GM19239 (cell line): ENCODE data around the gene CASS4.
"Not testable (repeated sequence)": the region's sequence is repeated elsewhere in the genome, so short reads cannot be mapped to it uniquely, and the experiment has no call there.

ENCODE experiments used
- DNase-seq: peaks from one replicate; pipeline ENCODE4 v3.0.0; 2011; ENCODE audit warnings: low spot score; ENCODE audit not compliant: insufficient read length
- FAIRE-seq: peaks from 2 replicates; lab custom pipeline; 2011; peaks lifted over from hg19 to GRCh38; lab: Jason Lieb, UNC

Gene CASS4, protein sequence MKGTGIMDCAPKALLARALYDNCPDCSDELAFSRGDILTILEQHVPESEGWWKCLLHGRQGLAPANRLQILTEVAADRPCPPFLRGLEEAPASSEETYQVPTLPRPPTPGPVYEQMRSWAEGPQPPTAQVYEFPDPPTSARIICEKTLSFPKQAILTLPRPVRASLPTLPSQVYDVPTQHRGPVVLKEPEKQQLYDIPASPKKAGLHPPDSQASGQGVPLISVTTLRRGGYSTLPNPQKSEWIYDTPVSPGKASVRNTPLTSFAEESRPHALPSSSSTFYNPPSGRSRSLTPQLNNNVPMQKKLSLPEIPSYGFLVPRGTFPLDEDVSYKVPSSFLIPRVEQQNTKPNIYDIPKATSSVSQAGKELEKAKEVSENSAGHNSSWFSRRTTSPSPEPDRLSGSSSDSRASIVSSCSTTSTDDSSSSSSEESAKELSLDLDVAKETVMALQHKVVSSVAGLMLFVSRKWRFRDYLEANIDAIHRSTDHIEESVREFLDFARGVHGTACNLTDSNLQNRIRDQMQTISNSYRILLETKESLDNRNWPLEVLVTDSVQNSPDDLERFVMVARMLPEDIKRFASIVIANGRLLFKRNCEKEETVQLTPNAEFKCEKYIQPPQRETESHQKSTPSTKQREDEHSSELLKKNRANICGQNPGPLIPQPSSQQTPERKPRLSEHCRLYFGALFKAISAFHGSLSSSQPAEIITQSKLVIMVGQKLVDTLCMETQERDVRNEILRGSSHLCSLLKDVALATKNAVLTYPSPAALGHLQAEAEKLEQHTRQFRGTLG

DNA sequence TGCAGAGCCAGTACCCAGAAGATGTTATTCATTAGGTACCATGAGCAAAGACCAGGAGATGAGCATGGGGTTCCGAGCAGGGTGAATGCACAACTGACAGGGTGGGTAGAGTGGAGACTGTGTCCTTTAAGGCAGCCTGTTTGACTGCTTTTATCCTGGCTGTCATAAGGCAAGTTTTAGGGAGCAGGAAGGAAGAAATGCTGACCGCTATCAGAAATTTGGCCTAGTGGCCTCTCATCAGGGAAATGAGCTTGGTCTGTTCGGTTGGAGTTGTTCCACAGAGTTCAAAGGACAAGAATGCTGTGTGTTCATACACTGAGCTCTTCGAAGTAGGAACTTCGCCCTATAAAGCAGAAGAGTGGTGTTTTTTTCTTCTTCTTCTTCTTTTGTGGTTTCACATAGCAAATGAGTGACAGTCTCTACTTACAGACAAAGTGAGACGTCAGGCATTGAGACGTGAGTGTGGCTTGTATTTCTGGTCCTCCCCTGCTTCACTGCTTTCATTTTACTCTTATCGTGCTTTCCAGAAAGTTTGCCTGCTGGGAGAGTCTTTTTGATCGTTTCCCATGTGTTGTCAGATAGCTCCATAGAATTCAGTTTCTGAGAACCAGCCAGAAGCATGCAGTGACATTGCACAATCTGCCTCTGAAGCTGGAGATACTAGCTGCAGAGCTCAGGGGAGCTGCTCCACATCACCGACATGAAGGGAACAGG lies at the start of gene CASS4:
Gene CASS4, plus strand, starts transcription at position 502 of the 714 bp plus-strand sequence. Its CDS starts 199 bp downstream, at position 701.
- DNase-seq (no peak), FAIRE-seq (no peak)

DNA sequence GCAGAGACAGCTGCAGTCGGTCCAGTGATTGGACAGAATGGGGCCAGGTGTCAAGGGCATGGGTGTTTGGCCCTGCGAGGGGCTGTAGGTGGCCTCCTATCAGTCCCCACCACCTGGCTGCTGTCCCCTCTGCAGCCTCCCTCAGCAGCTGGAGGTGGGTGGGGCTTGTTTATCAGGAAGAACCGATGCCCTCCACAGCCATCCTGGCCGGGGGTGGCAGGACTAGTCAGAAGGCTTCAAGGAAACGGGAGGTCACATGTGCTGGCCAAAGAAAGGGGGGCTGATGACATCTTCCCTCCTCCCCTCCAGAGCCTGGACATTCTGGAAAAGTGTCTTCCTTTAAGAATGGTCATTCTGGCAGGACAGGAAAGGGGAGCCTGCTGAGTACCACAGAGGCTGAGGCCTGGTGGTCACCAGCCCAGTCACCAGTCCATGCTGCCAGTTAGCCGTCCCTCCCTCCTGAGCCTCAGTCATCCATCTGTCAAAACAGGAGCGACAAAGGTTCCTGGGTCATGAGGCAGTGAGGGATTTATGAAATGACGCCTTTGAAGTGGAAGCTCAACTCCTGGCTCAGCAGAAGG lies 49.1 kb upstream of the CASS4 start:
- DNase-seq (no peak), FAIRE-seq (no peak)

DNA sequence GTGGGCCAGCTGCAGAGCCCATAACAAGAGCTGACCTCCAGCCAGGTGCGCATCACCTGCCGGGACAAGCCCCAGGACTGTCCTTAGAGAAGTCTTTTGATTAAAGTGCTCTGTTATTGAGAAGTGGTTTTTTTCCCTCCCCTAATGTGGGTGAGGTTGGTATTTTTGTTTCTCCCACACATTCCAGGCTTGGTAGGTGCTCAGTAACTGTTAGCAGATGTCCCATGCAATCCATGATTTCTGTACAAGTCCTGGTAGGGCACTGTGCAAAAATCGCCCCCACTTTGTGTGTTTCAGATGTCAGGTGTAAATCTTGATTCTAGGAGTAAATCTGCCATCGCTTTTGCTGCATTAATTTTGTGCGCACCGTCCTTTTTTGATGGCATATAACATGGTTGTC lies 48.6 kb upstream of the CASS4 start:
- DNase-seq (no peak), FAIRE-seq (no peak)

DNA sequence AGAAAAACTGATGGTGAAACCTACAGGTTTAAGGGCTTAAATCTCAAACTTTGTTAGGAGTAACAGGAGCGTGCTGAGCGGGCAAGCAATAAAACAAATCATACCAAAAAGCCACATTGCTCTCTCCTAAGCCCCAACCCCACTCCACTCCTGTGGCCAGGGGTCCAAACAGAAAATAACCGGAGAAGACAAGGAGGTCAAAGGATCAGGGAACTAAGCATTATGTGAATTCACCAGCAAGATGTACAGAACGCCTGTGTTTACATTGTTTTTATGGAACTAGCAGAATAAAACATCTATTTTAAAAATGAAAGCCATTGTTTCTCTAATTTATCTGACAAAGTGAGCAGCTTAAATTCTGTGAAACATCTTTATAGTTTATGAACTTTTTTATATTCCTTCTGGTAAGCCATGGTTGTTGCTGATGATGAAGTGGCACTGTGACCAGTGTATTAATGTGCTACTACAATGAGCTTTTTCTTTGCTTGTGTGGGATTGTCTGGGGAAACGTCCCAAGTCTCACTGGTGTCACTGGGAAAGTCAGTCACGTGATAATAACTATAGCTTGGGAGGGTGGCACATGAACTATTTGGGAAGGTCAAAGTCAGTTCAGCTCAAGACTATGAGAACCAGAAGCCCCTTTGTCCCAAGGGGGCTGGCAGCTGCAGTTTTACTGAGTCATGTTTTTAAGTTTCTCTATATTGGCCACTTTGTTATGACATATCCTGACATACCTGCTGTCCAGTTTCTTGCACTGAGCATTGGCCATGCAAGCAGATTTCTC lies 43.5 kb upstream of the CASS4 start:
- FAIRE-seq (no peak), DNase-seq (no peak)

DNA sequence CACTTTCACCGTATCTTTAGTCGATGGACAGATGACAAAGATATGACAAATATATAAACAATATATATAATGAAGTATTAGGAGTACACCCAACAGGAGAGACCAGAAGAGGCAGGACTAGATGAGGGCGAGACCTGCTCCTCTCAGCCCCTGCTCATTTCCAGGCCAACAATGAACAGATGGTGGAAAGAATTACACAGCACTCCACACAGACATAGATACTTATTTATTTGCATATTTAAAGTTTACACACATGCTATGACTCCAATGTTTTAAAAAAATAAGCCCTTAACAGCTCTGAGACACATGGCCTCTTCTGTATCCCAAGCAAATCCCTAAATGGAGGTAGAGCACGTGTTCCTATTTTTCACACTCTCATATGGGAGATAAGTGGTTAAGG lies 42.9 kb upstream of the CASS4 start:
- DNase-seq (no peak), FAIRE-seq (no peak)

DNA sequence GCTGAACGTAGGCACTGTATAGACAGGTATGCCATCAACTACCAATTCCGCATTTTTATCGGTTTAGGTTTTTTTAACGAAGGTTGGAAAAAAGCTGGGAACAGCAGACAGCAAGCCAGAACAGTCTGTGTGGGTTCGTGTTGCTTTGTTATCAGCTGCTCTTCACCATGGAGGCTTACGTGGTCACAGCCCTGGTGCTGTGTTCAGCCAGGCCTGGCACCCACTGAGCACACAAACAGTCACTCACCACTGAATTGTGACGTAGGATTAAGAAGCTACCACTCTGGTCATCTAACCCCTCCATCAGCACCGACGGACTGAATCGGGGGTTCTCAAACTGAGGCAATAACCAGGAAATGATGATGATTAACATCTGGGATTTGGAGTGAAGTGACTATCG lies 40.1 kb upstream of the CASS4 start:
- FAIRE-seq (no peak), DNase-seq (no peak)

DNA sequence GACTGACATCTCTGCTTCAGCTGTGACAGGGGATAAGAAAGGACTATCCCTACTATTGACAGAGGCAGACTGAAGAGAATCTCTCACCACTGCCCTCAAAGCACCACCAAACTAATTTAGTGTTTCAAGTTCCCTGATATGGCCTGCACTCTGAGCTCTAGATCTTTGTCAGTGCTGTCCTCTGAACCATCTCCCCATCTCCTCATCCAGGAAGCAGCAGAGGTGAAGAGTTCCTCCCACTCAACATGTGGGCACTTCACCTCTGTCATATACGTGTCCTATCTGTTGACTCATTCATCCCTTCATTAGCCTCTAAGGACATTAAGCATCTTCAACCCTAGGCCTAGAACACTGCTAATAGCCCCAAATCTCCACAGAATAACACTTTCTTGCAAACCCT lies 39.2 kb upstream of the CASS4 start:
- FAIRE-seq (no peak), DNase-seq (no peak)

DNA sequence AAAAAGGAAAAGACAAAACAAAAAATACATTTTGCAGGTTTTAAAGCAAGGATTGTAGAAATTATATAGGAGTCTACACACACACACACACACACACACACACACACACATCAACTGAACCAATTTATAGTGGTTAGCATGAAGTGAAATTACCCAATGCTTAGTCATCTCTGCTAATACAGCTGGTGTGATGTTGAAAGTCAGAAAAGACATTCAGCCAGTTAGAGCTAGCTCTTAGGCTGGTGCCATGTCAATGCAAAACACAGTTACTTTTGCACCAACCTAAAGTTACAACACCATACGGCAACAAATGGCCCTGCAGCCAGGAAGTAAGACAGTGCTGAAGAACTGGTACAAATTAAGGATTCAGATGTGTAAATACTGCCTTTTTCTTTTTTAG lies 38.1 kb upstream of the CASS4 start:
- FAIRE-seq (no peak), DNase-seq (no peak)

DNA sequence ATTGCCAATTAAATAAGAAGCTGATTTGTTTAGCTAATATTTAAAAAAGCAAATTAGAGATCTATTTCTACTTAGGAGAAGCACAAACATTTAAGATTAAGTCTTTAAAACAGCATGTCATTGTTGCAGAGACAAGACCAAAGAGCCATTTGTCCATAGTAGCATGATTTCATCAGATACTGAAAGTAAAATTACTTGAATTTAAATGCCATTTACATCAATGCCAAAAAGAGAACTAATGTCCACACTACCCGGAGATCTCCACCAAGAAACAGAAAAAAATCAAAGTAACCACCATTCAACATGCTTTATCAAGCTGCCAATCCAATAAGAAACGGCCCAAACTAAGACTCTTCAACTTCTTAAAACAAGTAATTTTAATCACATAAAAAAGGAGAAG lies 35.7 kb upstream of the CASS4 start:
- FAIRE-seq (no peak), DNase-seq (no peak)

DNA sequence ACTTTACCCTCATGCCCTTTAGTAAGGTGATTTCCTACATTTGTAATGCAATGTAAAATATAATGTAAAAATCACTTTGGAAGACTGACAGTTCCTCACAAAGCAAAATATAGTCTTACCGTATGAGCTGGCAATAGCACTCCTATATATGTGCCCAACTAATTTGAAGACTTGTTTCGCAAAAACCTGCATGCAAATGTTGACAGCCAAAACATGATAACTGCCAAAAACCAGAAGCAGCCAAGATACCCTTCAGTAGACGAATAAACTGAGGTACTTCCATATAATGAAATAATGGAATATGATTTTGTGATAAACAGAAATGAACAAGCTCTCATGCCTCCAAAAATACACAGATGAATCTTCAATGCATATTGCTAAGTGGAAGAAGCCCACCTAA lies 33.7 kb upstream of the CASS4 start:
- FAIRE-seq (no peak), DNase-seq (no peak)

DNA sequence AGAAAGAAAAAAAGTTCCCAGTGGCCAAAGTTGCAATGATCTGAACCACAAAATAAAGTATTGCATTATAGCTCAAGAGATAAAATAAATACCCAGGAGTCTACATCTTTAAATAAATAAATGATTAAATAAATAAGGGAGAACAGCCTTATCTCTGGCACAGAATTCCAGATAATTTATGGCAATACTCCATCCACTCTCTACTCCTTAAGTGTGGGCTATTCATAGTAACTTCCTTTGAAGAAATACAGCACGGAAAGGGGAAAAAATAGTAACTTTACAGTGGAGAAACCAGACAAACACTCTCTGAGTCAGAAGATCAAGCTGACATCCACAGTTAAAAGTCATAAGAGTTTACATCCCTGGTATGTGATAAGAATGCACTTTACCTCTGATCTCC lies 31.7 kb upstream of the CASS4 start:
- no peak for DNase-seq
- FAIRE-seq: no peak

DNA sequence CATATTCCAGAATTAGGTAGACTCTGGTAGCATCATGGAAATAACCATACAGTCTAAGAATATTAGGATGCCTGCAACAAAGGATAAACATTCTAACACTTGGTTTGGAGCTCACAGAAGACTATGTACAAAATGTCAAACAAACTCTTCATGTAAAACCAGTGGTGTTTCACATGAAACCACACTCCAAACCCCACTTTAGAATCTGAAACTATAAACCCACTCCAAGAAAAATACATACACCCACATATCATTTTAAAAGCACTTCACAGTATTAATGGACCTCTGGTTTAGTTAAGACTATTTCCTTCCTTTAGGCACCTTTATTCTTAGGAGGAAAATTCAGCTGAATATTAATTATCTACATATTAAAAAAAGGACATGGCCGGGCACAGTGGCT lies 30.6 kb upstream of the CASS4 start:
- FAIRE-seq (no peak), DNase-seq (no peak)

DNA sequence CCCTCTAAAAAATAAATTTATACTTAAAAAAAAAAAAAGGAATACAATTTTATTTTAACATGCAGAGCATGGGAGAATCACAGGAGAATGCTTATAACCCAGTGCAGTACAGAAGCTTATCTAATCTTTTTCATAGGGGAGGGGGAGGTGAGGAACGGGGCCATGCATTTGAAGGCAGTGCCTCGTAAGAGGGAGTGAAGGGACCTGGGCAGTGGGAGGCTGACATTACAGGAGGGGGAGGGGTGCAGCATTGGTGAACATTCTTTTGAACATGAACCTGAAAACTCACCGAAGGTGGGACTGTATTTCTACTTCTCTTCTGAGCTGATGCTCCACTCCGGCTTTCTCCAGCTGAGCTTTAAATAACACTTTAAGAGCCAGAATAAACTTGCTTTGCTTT lies 29.4 kb upstream of the CASS4 start:
- FAIRE-seq (no peak), DNase-seq (no peak)

DNA sequence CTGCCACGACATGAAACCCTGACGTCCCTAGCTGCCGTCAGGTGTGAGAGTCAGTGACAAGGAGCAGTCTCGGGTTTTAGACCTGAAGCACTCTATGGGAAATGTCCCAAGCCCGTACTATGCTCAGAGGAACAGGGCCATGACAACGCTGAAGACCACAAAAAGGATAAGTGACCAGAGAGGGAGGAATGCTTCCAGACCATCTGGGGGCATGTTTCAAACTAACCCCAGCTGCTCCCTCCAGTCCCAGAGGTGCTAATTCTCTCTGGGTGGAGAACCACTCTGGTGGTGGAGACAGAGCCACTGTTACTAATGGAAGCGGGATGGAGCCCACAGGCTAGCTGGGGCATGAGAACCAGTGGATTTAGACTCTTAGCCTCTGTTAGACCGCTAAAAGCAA lies 28.7 kb upstream of the CASS4 start:
- FAIRE-seq: no peak

DNA sequence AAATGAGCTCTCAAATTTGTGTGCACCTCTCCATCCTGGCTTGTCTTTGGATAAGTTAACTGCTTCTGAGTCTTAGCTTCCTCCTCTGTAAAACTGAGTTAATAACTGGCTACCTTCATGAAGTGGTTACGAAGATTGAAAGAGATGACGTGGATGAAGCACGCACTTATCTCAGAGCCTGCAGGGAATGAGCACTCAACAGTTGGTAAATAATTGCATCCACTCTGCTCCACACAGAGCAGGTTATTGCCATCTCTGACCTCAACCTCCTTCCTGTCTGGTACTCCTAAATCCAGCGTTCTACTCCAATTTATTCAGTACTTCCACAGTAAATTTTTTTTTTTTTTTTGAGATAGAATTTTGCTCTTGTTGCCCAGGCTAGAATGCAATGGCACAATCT lies 26.9 kb upstream of the CASS4 start:
- FAIRE-seq: no peak
- DNase-seq: no peak

More for the DNA sequence above, 28.7 kb upstream of the CASS4 start:
- DNase-seq: no peak

DNA sequence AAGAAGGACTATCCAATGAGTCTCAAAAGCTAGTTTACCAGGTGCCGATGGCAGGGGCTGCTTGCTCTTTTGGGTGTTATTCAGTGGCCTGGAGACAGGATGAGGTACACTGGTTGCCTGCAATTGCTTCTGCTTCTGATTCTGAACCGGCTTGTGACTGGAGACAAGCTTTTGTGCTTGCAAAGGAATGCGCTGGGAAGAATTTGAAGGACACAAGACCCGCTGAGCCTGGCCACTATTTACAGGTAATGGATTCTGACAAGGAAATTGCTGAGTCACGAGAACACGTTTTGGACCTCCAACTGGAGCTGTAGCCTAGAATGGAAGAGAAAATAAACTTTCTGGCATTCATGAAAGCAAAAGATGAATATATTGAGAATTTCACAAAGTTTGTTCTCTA lies 25.8 kb upstream of the CASS4 start:
- no peak for FAIRE-seq
- DNase-seq: no peak

DNA sequence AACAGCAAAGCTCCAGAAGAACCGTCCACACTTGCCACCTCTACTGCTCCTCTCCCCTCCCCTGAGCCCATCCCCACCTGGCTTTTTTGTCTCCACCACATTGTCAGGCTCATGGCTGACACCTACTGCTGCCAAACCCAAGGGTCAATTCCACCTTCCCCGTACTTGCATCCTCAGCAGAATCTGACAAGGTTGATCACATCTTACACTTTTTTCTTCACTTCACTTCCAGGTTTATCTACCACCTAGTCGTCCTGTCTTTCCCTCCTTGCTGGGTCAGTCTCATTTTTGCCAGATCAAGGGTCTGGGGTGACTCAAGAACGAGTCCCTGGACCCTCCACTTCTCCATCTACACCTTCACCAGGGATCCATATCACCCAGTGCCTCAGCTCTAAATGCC lies 23.2 kb upstream of the CASS4 start:
- DNase-seq: no peak

DNA sequence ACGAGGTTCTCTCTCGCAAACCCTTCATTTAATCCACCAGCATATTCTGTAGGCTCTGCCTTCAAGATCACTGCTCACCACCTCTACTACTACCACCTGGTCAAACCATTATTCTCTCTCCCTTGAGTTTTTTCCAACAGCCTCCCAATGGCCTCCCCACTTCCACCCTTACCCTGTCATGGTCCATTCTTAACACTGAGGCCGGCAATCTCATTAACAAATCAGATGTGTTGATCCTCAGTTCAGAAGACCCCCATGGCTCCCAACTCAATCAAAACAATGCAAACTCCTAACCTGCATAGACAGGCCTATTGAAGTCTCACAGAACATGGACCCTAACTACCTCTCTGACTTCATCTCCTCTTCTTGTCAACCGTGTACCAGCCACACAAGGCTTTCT lies 22.3 kb upstream of the CASS4 start:
- no peak for FAIRE-seq
- no peak for DNase-seq

More for the DNA sequence above, 23.2 kb upstream of the CASS4 start:
- FAIRE-seq: no peak

DNA sequence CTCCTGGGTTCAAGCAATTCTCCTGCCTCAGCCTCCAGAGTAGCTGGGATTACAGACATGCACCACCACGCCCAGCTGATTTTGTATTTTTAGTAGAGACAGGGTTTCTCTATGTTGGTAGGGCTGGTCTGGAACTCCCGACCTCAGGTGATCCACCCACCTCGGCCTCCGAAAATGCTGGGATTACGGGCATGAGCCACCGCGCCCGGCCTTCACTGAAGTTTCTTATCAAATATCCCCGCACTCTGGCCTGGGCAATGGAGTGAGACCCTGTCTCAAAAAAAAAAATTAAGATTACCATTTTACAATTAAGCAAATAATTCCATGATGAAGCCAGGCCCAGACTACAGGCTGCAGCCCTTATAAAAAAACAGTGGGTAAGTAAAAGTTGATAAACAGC lies 21.7 kb upstream of the CASS4 start:
- not testable (repeated sequence) for FAIRE-seq, DNase-seq

DNA sequence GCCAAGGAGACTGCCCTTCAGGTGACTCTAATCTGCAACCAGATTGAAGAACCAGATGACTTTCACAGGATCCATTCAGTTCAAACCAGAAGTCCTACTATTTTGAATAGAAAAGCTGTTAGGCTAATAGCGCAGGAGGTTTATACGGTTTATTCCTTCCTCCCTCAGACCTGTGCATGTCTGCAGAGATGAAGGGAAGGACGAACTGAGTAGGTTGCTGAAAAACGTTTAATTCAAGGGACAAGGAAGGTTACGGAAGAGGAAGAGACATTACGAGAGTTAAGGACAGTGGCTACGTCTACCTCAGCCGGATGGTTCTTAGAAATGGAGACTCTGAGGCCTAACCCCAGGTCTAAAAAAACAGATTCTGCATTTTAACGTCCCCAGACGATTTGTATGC lies 21.0 kb upstream of the CASS4 start:
- no peak for FAIRE-seq
- no peak for DNase-seq
